T-helper 17 cell (primary cell): ENCODE measurements around the gene KLHL15. TPM values are rescaled to one million over a fixed set of nuclear protein-coding genes. Genes with fewer than 3 reads are reported as not detected.
A peak's percentile ranks its signal among the peaks of the same experiment; 100 is the strongest.

Source experiments
- ATAC-seq: fragments of 150-1000 bp; cut with Tn5 transposase; 2 replicates; pipeline ENCODE4 v1.10.0; 2021; ENCODE audit warnings: mild to moderate bottlenecking, moderate library complexity
- DNase-seq, 3 donors: peaks; one replicate each; pipeline versions ENCODE4 v3.0.0 to v3.0.0-alpha.2; 2020 to 2021
- H3K9me3 ChIP-seq: one replicate; pipeline ENCODE4 v1.7.0; 2013; ENCODE audit warnings: low read length, mild to moderate bottlenecking; ENCODE audit not compliant: control insufficient read depth, poor library complexity, severe bottlenecking
- H3K27ac Mint-ChIP-seq: one replicate; pipeline ENCODE4 v1.8.0; 2022; ENCODE audit warnings: mild to moderate bottlenecking, moderate library complexity, mixed read lengths
- H3K27me3 Mint-ChIP-seq: one replicate; pipeline ENCODE4 v1.8.0; 2022; ENCODE audit warnings: mixed read lengths
- H3K36me3 Mint-ChIP-seq: one replicate; pipeline ENCODE4 v1.8.0; 2022; ENCODE audit warnings: low read depth, mixed read lengths
- H3K4me1 Mint-ChIP-seq: one replicate; pipeline ENCODE4 v1.8.0; 2022; ENCODE audit warnings: mild to moderate bottlenecking, mixed read lengths
- H3K4me3 Mint-ChIP-seq: one replicate; pipeline ENCODE4 v1.8.0; 2022; ENCODE audit warnings: mild to moderate bottlenecking, moderate library complexity, mixed read lengths
- total RNA-seq, 4 donors: library from RNA in 2 of 4; stranded (reverse) in 2 of 4; gene quantifications; one replicate each; pipeline ENCODE4 v1.2.3 and lab custom pipeline; 2022 to 2026

KLHL15 gene
- total RNA-seq, 2 donors from 2014 or later = 19.4 to 20.1 TPM

DNA sequence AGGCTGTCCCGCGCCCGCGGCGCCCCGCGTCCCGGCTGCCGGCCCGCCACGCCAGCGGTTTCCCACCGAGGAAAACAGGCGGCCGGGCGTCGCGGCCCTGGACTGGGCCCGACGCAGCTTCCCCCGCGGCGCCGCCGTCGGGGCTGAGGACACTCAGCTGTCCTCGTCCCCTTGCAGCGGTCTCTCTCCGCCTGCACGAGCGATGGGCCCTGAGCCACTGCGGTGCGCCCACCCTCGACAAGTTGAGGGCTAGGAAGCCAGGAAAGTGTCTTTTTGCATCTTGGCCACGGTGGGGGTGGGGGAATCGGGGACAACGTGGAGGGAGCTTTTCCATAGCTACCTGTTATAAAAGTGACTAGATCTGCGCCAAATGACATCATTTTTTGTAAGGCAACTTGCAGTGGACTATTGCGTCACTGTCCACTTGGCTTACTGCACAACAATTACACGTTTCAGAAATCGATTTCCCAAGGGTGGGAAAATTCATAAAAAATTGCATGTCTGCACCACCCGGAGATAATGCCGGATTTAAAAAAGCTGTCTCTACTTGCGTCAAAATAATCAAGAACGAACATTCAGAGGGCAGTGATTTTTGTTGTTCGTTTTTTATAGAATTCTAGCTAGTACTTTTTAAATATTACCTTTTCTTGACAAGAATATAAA, 1.1 kb downstream of the KLHL15 start:
- DNase-seq (no peak), ATAC-seq (peak; percentile 31)
- peaks cover 17% of the 10 kb centered on the region for H3K4me1 Mint-ChIP-seq
- H3K4me3 Mint-ChIP-seq = peak overlapping the region; percentile 88
- H3K9me3 ChIP-seq = no peaks in the 10 kb centered on the region
- peak overlapping the region; percentile 74 for H3K27ac Mint-ChIP-seq
- no peaks in the 10 kb centered on the region for H3K27me3 Mint-ChIP-seq
- H3K36me3 Mint-ChIP-seq = no peaks in the 10 kb centered on the region

- Mint-ChIP-seq H3K27me3 (no peaks in the 10 kb centered on the region), H3K4me1 (peaks cover 16% of the 10 kb centered on the region), H3K4me3 (peak overlapping the region; percentile 88), H3K36me3 (no peaks in the 10 kb centered on the region), H3K27ac (peak overlapping the region; percentile 82)
- ATAC-seq (peak; percentile 92), DNase-seq (peak; percentile 62 to 77 (median 77))
- no peaks in the 10 kb centered on the region for H3K9me3 ChIP-seq
Observed at GRCh38 chrX:24024819-24025740, 1.9 kb downstream of the KLHL15 start.

DNA sequence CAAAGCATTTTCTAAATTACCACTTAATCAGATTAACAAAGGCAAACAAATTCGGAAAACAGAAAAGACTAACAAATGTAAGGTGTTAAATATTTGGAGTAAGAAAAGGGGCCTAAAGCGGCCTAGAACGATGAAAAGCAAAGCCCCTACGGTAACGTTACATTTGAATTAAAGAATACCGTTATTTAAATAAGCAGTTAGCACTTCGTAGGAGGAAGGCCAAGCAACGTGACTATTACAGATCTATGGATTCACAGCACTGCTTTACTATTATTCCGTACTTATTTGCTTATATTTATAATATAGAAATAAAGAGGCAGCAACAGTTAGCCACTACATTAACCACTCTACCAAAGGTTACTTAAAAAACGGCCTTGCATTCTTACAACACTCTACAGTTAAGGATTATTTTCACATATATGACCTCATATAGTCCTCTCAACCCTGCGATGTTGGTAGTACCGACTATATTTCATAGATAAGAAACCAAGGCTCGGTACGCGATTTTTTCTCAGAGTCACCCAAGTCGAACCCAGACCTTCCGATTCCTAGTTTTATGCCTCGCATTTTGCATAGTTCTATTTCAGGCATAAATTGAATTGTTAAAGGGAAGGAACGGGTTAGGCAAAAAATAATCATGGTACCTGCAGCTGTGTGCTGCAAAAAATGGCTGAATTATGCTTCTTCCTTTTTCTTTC, 2.9 kb downstream of the KLHL15 start:
- peaks cover 17% of the 10 kb centered on the region for H3K4me1 Mint-ChIP-seq
- peak overlapping the region; percentile 88 for H3K4me3 Mint-ChIP-seq
- peak overlapping the region; percentile 82 for H3K27ac Mint-ChIP-seq
- DNase-seq = no peak
- no peaks in the 10 kb centered on the region for H3K9me3 ChIP-seq
- H3K36me3 Mint-ChIP-seq = no peaks in the 10 kb centered on the region
- no peak for ATAC-seq
- H3K27me3 Mint-ChIP-seq = no peaks in the 10 kb centered on the region

GRCh38 chrX:24023544-24023943, 3.4 kb downstream of the KLHL15 start:
- H3K9me3 ChIP-seq = no peaks in the 10 kb centered on the region
- DNase-seq = no peak
- ATAC-seq = no peak
- H3K4me3 Mint-ChIP-seq = peak overlapping the region; percentile 88
- H3K36me3 Mint-ChIP-seq = no peaks in the 10 kb centered on the region
- peaks cover 17% of the 10 kb centered on the region for H3K4me1 Mint-ChIP-seq
- H3K27ac Mint-ChIP-seq = peak overlapping the region; percentile 82
- no peaks in the 10 kb centered on the region for H3K27me3 Mint-ChIP-seq

DNA sequence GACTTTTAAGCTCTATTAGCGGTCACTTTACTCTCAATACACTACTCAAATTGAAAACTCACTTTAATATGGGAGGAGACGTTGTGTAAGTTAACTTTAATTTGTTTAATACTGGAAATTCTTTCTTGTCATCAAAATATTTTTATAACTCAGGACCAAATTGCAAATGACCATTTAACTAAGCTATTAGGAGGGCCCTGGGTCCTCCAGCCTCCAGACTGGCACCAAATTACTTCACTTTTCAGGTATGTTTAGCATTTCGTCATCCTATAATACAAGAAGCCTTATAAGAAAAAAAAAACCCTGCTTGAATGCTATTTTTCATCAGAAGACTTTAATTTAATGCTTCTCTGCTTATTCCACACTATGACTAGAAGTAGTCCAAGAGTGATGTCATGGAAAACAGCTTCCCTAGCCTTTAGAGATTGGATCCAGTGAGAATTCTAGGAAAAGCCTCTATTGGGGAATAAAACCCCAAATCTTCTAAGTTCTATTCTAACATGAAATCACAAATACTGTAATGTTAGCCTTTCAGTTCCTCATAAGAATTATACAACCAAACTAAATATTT, 6.6 kb downstream of the KLHL15 start:
- no peaks in the 10 kb centered on the region for H3K27me3 Mint-ChIP-seq

DNA sequence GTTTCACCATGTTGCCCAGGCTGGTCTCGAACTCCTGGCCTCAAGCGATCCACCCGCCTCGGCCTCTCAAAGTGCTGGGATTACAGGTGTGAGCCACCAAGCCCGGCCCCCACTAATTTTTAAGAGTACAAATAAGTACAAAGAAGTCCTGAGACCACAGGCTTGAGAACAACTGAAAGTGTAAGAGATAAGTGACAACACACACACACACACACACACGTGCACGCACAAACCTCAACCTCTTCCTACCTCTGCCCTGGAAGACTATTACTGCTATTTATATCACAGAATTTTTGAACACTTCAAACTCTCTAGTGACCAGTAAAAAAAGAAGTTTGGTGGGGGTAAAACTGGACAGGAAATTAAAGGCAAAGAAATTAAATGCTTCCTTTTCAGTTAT, 7.5 kb downstream of the KLHL15 start:
- H3K4me1 Mint-ChIP-seq = peaks cover 20% of the 10 kb centered on the region
- no peaks in the 10 kb centered on the region for H3K9me3 ChIP-seq
- no peaks in the 10 kb centered on the region for H3K36me3 Mint-ChIP-seq
- ATAC-seq (no peak), DNase-seq (no peak)
- H3K27ac Mint-ChIP-seq = no peak overlapping the region
- no peaks in the 10 kb centered on the region for H3K27me3 Mint-ChIP-seq
- peak overlapping the region; percentile 7 for H3K4me3 Mint-ChIP-seq

More for the DNA sequence above, 6.6 kb downstream of the KLHL15 start:
- peak overlapping the region; percentile 43 for H3K27ac Mint-ChIP-seq
- H3K4me1 Mint-ChIP-seq = peaks cover 14% of the 10 kb centered on the region
- no peaks in the 10 kb centered on the region for H3K9me3 ChIP-seq
- ATAC-seq (no peak), DNase-seq (no peak)
- no peaks in the 10 kb centered on the region for H3K36me3 Mint-ChIP-seq
- H3K4me3 Mint-ChIP-seq = peak overlapping the region; percentile 31

DNA sequence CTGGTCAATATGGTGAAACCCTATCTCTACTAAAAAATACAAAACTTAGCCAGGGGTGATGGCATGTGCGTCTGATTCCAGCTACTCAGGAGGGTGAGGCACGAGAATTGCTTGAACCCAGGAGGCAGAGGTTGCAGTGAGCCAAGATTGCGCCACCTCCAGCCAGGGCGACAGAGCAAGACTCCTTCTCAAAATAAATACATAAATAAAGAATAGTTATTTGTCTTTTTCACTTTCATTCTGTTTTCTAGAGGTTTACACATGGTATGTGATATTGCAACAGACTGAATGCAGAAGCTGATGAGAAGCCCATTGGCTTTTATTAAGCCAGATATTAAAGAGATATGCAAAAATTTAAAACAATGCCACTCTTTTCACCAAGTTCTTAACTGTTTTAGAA, 8.2 kb downstream of the KLHL15 start:
- H3K27me3 Mint-ChIP-seq = no peaks in the 10 kb centered on the region
- ATAC-seq = no peak
- H3K36me3 Mint-ChIP-seq = no peaks in the 10 kb centered on the region
- no peaks in the 10 kb centered on the region for H3K9me3 ChIP-seq
- H3K4me1 Mint-ChIP-seq = peaks cover 22% of the 10 kb centered on the region
- no peak overlapping the region for H3K4me3 Mint-ChIP-seq
- no peak overlapping the region for H3K27ac Mint-ChIP-seq
- no peak for DNase-seq

DNA sequence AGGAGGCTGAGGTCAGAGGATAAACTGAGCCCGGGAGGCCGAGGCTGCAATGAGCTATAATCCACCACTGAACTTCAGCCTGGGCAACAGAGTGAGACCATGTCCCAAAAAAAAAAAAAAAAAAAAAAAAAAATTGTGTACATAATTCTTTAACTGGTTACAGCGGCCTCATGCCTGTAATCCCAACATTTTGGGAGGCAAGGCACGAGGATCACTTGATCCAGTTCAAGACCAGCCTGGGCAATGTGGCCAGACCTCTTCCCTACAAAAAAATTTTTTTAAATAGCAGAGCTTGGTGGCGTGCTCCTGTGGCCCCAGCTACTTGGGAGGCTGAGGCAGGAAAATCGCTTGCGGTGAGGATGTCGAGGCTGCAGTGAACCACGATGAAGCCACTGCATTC, 9.3 kb downstream of the KLHL15 start:
- Mint-ChIP-seq H3K27me3 (no peaks in the 10 kb centered on the region), H3K4me1 (peaks cover 20% of the 10 kb centered on the region), H3K27ac (no peak overlapping the region), H3K4me3 (no peak overlapping the region), H3K36me3 (no peaks in the 10 kb centered on the region)
- no peak for DNase-seq
- no peaks in the 10 kb centered on the region for H3K9me3 ChIP-seq
- no peak for ATAC-seq

- H3K27ac Mint-ChIP-seq = peak overlapping the region; percentile 32
- H3K4me3 Mint-ChIP-seq = peak overlapping the region; percentile 83
- H3K36me3 Mint-ChIP-seq = peaks cover 3% of the 10 kb centered on the region
- H3K27me3 Mint-ChIP-seq = no peaks in the 10 kb centered on the region
- H3K4me1 Mint-ChIP-seq = peaks cover 17% of the 10 kb centered on the region
- H3K9me3 ChIP-seq = no peaks in the 10 kb centered on the region
- ATAC-seq = peak; percentile 41
- DNase-seq = no peak
Observed at GRCh38 chrX:24014388-24015018, 12.5 kb downstream of the KLHL15 start.

DNA sequence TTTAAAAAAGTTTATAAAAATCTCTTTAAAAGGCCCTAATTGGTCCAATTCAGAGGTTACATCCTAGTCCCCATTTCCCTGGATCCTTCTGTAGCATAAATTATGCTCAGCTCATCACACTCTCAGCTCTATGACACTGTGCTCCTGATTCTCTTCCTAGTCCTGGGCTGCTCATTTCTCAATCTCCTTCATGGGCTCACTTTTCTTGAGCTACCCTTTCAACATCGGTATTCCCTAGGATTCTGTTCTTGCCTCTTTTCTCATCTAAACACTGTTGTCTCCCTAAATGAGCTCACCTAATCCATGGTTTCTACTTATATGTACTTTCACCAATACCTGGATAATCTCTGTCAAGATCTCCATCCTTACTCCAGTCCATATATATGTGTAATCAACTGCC, 14.7 kb downstream of the KLHL15 start:
- H3K36me3 Mint-ChIP-seq = peaks cover 3% of the 10 kb centered on the region
- H3K4me3 Mint-ChIP-seq = no peak overlapping the region
- DNase-seq (no peak), ATAC-seq (no peak)
- H3K27ac Mint-ChIP-seq = no peak overlapping the region
- H3K27me3 Mint-ChIP-seq = no peaks in the 10 kb centered on the region
- H3K9me3 ChIP-seq = no peaks in the 10 kb centered on the region
- H3K4me1 Mint-ChIP-seq = peaks cover 23% of the 10 kb centered on the region

- no peak overlapping the region for H3K4me3 Mint-ChIP-seq
- no peak overlapping the region for H3K27ac Mint-ChIP-seq
- DNase-seq (no peak), ATAC-seq (no peak)
- no peaks in the 10 kb centered on the region for H3K27me3 Mint-ChIP-seq
- peaks cover 13% of the 10 kb centered on the region for H3K4me1 Mint-ChIP-seq
- H3K36me3 Mint-ChIP-seq = peaks cover 3% of the 10 kb centered on the region
- H3K9me3 ChIP-seq = no peaks in the 10 kb centered on the region
Observed at GRCh38 chrX:24005867-24006266, 21.1 kb downstream of the KLHL15 start.

- no peaks in the 10 kb centered on the region for H3K9me3 ChIP-seq
- no peak for ATAC-seq
- Mint-ChIP-seq H3K27me3 (no peaks in the 10 kb centered on the region), H3K4me1 (peaks cover 10% of the 10 kb centered on the region), H3K4me3 (no peak overlapping the region), H3K27ac (no peak overlapping the region), H3K36me3 (peaks cover 1% of the 10 kb centered on the region)
- no peak for DNase-seq
Observed at GRCh38 chrX:24005028-24005427, 22.0 kb downstream of the KLHL15 start.
